ENCODE results near the gene RYR1. TPM values are rescaled to one million over a fixed set of nuclear protein-coding genes. Genes with fewer than 3 reads are reported as not detected.

RYR1 gene
- total and polyA plus RNA-seq, 2 of the 13 experiments (the other 11 are each of a cell fraction or from before 2014, with no cell fraction given) = 0.03 TPM; not detected in 1

DNA sequence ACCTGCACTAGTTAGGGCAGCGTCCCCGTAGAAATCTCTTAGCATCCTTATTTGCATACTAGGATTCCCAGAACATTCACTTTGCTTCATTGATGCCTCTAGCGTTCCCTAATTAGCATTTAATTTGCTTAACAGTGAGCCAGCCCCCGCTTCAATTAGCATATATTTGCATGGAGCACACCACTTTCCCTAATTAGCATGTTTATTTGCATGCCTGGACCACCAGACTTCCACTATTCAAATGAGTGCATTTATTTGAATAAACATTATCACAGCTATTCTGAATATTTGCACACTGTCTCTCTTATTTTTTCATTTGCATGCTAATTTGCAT, 69.6 kb downstream of the RYR1 start (continued):
- TF ChIP-seq STAT6 (CRISPR knock-in tag; IDR thresholded peaks at IDR 0.05; ENCODE audit: borderline replicate concordance) (no peak), ZNF780A (CRISPR knock-in tag; IDR thresholded peaks at IDR 0.05) (no peak), ZNF3 (CRISPR knock-in tag; IDR thresholded peaks at IDR 0.05) (no peak), AGO1 (IDR thresholded peaks at IDR 0.05; ENCODE audit: low read depth, low read length, poor library complexity, severe bottlenecking) (no peak), REXO4 (CRISPR knock-in tag; IDR thresholded peaks at IDR 0.05; ENCODE audit: borderline replicate concordance) (no peak), NFRKB (IDR thresholded peaks at IDR 0.05) (no peak), NBN (conservative IDR thresholded peaks at IDR 0.05) (no peak)

- H3K79me2 ChIP-seq (ENCODE audit: insufficient read depth, low read length) = no peaks in the 10 kb centered on the region
- peaks cover 9% of the 10 kb centered on the region for H3K4me1 ChIP-seq (ENCODE audit: insufficient read depth, low read length)
- FAIRE-seq (no peak), ATAC-seq (no peak), DNase-seq (ENCODE audit: low spot score) (no peak)
- in situ Hi-C loops (cut with HindIII; ENCODE audit: extremely low pct_ligation_motif_present, low pct_unique_long_range_greater_than_20kb) (no loop called here), intact Hi-C loops (cut with micrococcal nuclease; ENCODE audit: unreplicated experiment) (no loop called here)
- H3K36me3 ChIP-seq (replicated peaks in 1 of 2; ENCODE audit: control insufficient read depth in 1 of 2, insufficient read depth in 2 of 2, low read length in 2 of 2) = no peaks in the 10 kb centered on the region
- no peaks in the 10 kb centered on the region for H3K9me3 ChIP-seq (ENCODE audit: low read length)
- no peak overlapping the region for H3K27ac ChIP-seq (ENCODE audit: extremely low read length, insufficient read depth, low read length)
- no peak overlapping the region for H3K4me3 ChIP-seq (replicated peaks in 1 of 3; ENCODE audit: insufficient read depth in 1 of 3, low read depth in 2 of 3, low read length in 3 of 3)
- TF ChIP-seq EEA1 (CRISPR knock-in tag; IDR thresholded peaks at IDR 0.05; ENCODE audit: borderline replicate concordance) (no peak), ZNF337 (CRISPR knock-in tag; IDR thresholded peaks at IDR 0.05; ENCODE audit: borderline replicate concordance, low read depth) (no peak), HNRNPLL (IDR thresholded peaks at IDR 0.05; ENCODE audit: low read depth, low read length, poor library complexity, severe bottlenecking) (no peak), HMG20A (CRISPR knock-in tag; IDR thresholded peaks at IDR 0.05; ENCODE audit: borderline replicate concordance) (no peak), REPIN1 (CRISPR knock-in tag; IDR thresholded peaks at IDR 0.05; ENCODE audit: borderline replicate concordance, low read depth) (no peak), PCBP2 (optimal IDR thresholded peaks at IDR 0.05; ENCODE audit: low read depth, low read length, poor library complexity, severe bottlenecking) (no peak), GLI4 (CRISPR knock-in tag; IDR thresholded peaks at IDR 0.05; ENCODE audit: borderline replicate concordance) (no peak)
- TF ChIP-seq, protein P1, sequence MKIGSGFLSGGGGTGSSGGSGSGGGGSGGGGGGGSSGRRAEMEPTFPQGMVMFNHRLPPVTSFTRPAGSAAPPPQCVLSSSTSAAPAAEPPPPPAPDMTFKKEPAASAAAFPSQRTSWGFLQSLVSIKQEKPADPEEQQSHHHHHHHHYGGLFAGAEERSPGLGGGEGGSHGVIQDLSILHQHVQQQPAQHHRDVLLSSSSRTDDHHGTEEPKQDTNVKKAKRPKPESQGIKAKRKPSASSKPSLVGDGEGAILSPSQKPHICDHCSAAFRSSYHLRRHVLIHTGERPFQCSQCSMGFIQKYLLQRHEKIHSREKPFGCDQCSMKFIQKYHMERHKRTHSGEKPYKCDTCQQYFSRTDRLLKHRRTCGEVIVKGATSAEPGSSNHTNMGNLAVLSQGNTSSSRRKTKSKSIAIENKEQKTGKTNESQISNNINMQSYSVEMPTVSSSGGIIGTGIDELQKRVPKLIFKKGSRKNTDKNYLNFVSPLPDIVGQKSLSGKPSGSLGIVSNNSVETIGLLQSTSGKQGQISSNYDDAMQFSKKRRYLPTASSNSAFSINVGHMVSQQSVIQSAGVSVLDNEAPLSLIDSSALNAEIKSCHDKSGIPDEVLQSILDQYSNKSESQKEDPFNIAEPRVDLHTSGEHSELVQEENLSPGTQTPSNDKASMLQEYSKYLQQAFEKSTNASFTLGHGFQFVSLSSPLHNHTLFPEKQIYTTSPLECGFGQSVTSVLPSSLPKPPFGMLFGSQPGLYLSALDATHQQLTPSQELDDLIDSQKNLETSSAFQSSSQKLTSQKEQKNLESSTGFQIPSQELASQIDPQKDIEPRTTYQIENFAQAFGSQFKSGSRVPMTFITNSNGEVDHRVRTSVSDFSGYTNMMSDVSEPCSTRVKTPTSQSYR (CRISPR knock-in tag; IDR thresholded peaks at IDR 0.05; ENCODE audit: borderline replicate concordance) = no peak
- no peaks in the 10 kb centered on the region for H4K20me1 ChIP-seq (ENCODE audit: insufficient read depth, low read length)
- 0% methylated on average over 1 of the region's 3 CpGs for WGBS (ENCODE audit: low lambda C conversion rate)
- ChIA-PET POLR2A (no interaction called here), CTCF (ENCODE audit: low intra/inter-chr PET ratio, low total read pairs) (no interaction called here)
- no peak overlapping the region for H3K9ac ChIP-seq (ENCODE audit: insufficient read depth, low read depth, low read length)
- BruUV-seq (replicated peaks) = no TSS peak
- H3K4me2 ChIP-seq (ENCODE audit: low read depth, low read length) = no peak overlapping the region
- peaks cover 0 to 20% of the 10 kb centered on the region in 2 experiments; a peak in 2 of 5 replicates for H3K27me3 ChIP-seq (ENCODE audit: control insufficient read depth in 1 of 2, insufficient read depth in 2 of 2, low read length in 2 of 2)
- no peak overlapping the region for H2AFZ ChIP-seq (ENCODE audit: low read length)
These were observed 72.5 kb downstream of the RYR1 start for GRCh38 chr19:38505958-38506357.
